Sigmoid colon (tissue), 4 donors: ENCODE measurements around the gene ATP1B1.

Source experiments
- POLR2AphosphoS5 ChIP-seq, 4 donors: sonication (generic); formaldehyde crosslinking; IDR thresholded peaks; one replicate each; pipeline ENCODE4 v1.6.1; 2017; ENCODE audit warnings: antibody characterized with exemption in 4 of 4
- TF ChIP-seq, protein P1 (sequence below), 4 experiments: fragments of 450-650 bp in 3 of 4; fragments of 200-600 bp in 1 of 4; IDR thresholded peaks; one replicate each; pipeline ENCODE4 v1.5.1; 2016 to 2019; ENCODE audit warnings: antibody characterized with exemption in 4 of 4, mild to moderate bottlenecking in 3 of 4, moderate library complexity in 2 of 4

DNA sequence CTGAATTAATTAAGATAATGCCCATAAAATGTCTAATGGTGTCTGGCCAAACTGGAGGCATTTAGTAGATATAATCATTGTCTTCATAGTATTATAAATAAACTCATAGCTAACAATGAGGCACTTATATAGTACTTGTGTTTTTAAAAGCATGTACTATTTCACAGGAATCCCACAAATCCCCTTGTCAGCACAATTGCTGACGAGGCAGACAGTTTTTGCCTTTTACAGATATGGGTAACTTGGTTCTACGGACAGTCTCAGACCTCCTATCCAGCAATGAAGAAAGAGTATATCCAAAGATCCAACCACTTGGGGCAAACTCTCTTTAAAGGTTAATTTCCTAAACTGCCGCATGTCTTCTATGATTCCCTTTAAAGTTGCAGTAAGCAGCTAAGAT, 73.7 kb downstream of the ATP1B1 start:
- TF ChIP-seq, protein P1, sequence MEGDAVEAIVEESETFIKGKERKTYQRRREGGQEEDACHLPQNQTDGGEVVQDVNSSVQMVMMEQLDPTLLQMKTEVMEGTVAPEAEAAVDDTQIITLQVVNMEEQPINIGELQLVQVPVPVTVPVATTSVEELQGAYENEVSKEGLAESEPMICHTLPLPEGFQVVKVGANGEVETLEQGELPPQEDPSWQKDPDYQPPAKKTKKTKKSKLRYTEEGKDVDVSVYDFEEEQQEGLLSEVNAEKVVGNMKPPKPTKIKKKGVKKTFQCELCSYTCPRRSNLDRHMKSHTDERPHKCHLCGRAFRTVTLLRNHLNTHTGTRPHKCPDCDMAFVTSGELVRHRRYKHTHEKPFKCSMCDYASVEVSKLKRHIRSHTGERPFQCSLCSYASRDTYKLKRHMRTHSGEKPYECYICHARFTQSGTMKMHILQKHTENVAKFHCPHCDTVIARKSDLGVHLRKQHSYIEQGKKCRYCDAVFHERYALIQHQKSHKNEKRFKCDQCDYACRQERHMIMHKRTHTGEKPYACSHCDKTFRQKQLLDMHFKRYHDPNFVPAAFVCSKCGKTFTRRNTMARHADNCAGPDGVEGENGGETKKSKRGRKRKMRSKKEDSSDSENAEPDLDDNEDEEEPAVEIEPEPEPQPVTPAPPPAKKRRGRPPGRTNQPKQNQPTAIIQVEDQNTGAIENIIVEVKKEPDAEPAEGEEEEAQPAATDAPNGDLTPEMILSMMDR (IDR thresholded peaks at IDR 0.05) = no peak
- no peak for TF ChIP-seq POLR2AphosphoS5 (IDR thresholded peaks at IDR 0.05)
